Measurements from ENCODE around the gene ITM2C. TPM values are rescaled to one million over a fixed set of nuclear protein-coding genes. Genes with fewer than 3 reads are reported as not detected.

The ITM2C gene
- total and polyA plus RNA-seq, 2 of the 8 experiments (the other 6 are each of a cell fraction or from before 2014, with no cell fraction given): 362 to 742 TPM

GRCh38 chr2:230852113-230852512 lies 12.6 kb upstream of the ITM2C start (continued):
- TF ChIP-seq CHD7 (IDR thresholded peaks at IDR 0.05; ENCODE audit: insufficient replicate concordance, low read length) (no peak), SAP30 (IDR thresholded peaks at IDR 0.05; ENCODE audit: insufficient read depth, insufficient replicate concordance, low read length) (no peak), POLR2A (IDR thresholded peaks at IDR 0.05; ENCODE audit: control extremely low read depth in 1 of 2, low read depth in 2 of 2, low read length in 2 of 2) (no peak), POLR2AphosphoS5 (IDR thresholded peaks at IDR 0.05; ENCODE audit: low read depth, low read length) (no peak), EZH2 (IDR thresholded peaks at IDR 0.05; ENCODE audit: low read depth, low read length, severe bottlenecking) (no peak)
